HepG2 (cell line): Measurements from ENCODE around the gene MICAL3. TPM values are rescaled to one million over a fixed set of nuclear protein-coding genes. Genes with fewer than 3 reads are reported as not detected.

ENCODE experiments used
- ATAC-seq: fragments of 200-7000 bp; cut with Tn5 transposase; 3 replicates; pipeline ENCODE4 v1.9.1; 2020; ENCODE audit warnings: mild to moderate bottlenecking, moderate library complexity
- BruUV-seq: library from RNA; stranded (reverse); fragments of 400-500 nt; replicated peaks from 2 replicates; lab custom pipeline; 2021; lab: Mats Ljungman, UMichigan
- CTCF ChIA-PET: fragments of 300-600 bp; formaldehyde crosslinking; extraction: SDS; loops from one replicate; lab custom pipeline; 2021; ENCODE audit warnings: low total read pairs, inconsistent platforms, low intra/inter-chr PET ratio; lab: Yijun Ruan, JAX
- POLR2A ChIA-PET: fragments of 350-600 bp; sonication (Branson Sonifier 250); formaldehyde crosslinking; loops from one replicate; lab custom pipeline; 2020; ENCODE audit warnings: antibody characterized with exemption, inconsistent platforms; lab: Yijun Ruan, JAX
- DNase-seq: peaks from one replicate; pipeline ENCODE4 v3.0.0-alpha.2; 2015; ENCODE audit warnings: low spot score
- FAIRE-seq: peaks from 3 replicates; lab custom pipeline; 2011; peaks lifted over from hg19 to GRCh38; lab: Jason Lieb, UNC
- H2AFZ ChIP-seq: one replicate; pipeline ENCODE4 v1.6.1; 2011; ENCODE audit warnings: low read length, inconsistent platforms
- H3K27ac ChIP-seq: fragments of 300-600 bp; 3 replicates; pipeline ENCODE4 v1.8.0; 2011; ENCODE audit warnings: mixed run types, mild to moderate bottlenecking, mixed read lengths, low read length, inconsistent platforms; ENCODE audit not compliant: insufficient read depth; ENCODE audit errors: extremely low read length
- H3K27me3 ChIP-seq, 2 experiments: fragments of 200-600 bp in 1 of 2; 2 replicates in 1 of 2; 3 replicates in 1 of 2; pipeline versions ENCODE4 v1.6.0 to v1.8.0; 2011; ENCODE audit warnings: low read length in 2 of 2, mild to moderate bottlenecking in 2 of 2, moderate library complexity in 2 of 2, inconsistent platforms in 1 of 2; ENCODE audit not compliant: insufficient read depth in 2 of 2, control insufficient read depth in 1 of 2
- H3K36me3 ChIP-seq, 2 experiments: fragments of 200-600 bp in 1 of 2; replicated peaks in 1 of 2; 2 replicates in 1 of 2; 3 replicates in 1 of 2; pipeline versions ENCODE4 v1.5.1 to v1.8.0; 2011; ENCODE audit warnings: low read length in 2 of 2, inconsistent platforms in 1 of 2; ENCODE audit not compliant: insufficient read depth in 2 of 2, control insufficient read depth in 1 of 2
- H3K4me1 ChIP-seq: 2 replicates; pipeline ENCODE4 v1.5.1; 2012; ENCODE audit warnings: low read length, inconsistent platforms; ENCODE audit not compliant: insufficient read depth
- H3K4me2 ChIP-seq: 2 replicates; pipeline ENCODE4 v1.6.0; 2011; ENCODE audit warnings: low read depth, low read length, inconsistent platforms
- H3K4me3 ChIP-seq, 3 experiments: fragments of 200-600 bp in 1 of 3; sonication (generic), shearing (Covaris generic) in 1 of 3; replicated peaks in 1 of 3; 2 replicates each; pipeline ENCODE4 v1.5.1; 2011 to 2016; ENCODE audit warnings: low read length in 3 of 3, inconsistent platforms in 2 of 3, low read depth in 2 of 3, mild to moderate bottlenecking in 2 of 3, control low read depth in 1 of 3, mixed read lengths in 1 of 3; ENCODE audit not compliant: insufficient read depth in 1 of 3
- H3K79me2 ChIP-seq: one replicate; pipeline ENCODE4 v1.6.1; 2011; ENCODE audit warnings: low read length, inconsistent platforms; ENCODE audit not compliant: insufficient read depth
- H3K9ac ChIP-seq: 2 replicates; pipeline ENCODE4 v1.6.0; 2011; ENCODE audit warnings: mild to moderate bottlenecking, low read depth, low read length, inconsistent platforms; ENCODE audit not compliant: insufficient read depth
- H3K9me3 ChIP-seq: 2 replicates; pipeline ENCODE4 v1.5.1; 2012; ENCODE audit warnings: mild to moderate bottlenecking, low read length
- H4K20me1 ChIP-seq: 2 replicates; pipeline ENCODE4 v1.6.0; 2011; ENCODE audit warnings: inconsistent platforms, mild to moderate bottlenecking, low read length, moderate library complexity; ENCODE audit not compliant: insufficient read depth
- GRHL1 ChIP-seq: sonication (generic); formaldehyde crosslinking; conservative IDR thresholded peaks from 2 replicates; pipeline ENCODE4 v1.8.0; 2022; ENCODE audit warnings: missing genetic modification reagents
- SMAD1 ChIP-seq: sonication (generic); formaldehyde crosslinking; IDR thresholded peaks from 2 replicates; pipeline ENCODE4 v1.4.0; 2020; ENCODE audit warnings: missing genetic modification reagents, low read depth, mild to moderate bottlenecking, borderline replicate concordance
- SNAPC4 ChIP-seq: sonication (generic); formaldehyde crosslinking; IDR thresholded peaks from 2 replicates; pipeline ENCODE4 v1.4.0; 2020; ENCODE audit warnings: mild to moderate bottlenecking, missing genetic modification reagents
- TEAD3 ChIP-seq: optimal IDR thresholded peaks from 2 replicates; pipeline ENCODE3; 2016; ENCODE audit warnings: borderline replicate concordance
- YY1 ChIP-seq: IDR thresholded peaks from 2 replicates; pipeline ENCODE4 v1.6.1; 2011; ENCODE audit warnings: low read length, low read depth, moderate library complexity, mild to moderate bottlenecking; ENCODE audit not compliant: insufficient read depth, insufficient replicate concordance
- ZNF282 ChIP-seq: fragments of 450-650 bp; IDR thresholded peaks from 2 replicates; pipeline ENCODE4 v1.6.1; 2018; ENCODE audit not compliant: partially characterized antibody
- ZNF737 ChIP-seq: sonication (generic); formaldehyde crosslinking; IDR thresholded peaks from 2 replicates; pipeline ENCODE4 v1.5.0; 2020; ENCODE audit warnings: missing genetic modification reagents, mild to moderate bottlenecking, borderline replicate concordance
- WGBS: methylation state at CpG from one replicate; pipeline ENCODE4 v1.1.6; 2017; ENCODE audit warnings: low lambda C conversion rate; 5-methylcytosine and 5-hydroxymethylcytosine counted together
- in situ Hi-C: cut with HindIII; loops from 2 replicates; pipeline ENCODE4 v1.10.0; 2017; ENCODE audit warnings: low pct_unique_long_range_greater_than_20kb; ENCODE audit not compliant: extremely low pct_ligation_motif_present
- intact Hi-C: fragments of 100-400 bp; cut with micrococcal nuclease; formaldehyde crosslinking; loops from one replicate; pipeline ENCODE4 v1.10.0; 2022; ENCODE audit not compliant: unreplicated experiment
- polyA plus RNA-seq, 8 experiments: library from polyadenylated mRNA; depleted of rRNA in 3 of 8; stranded (reverse) in 7 of 8; unstranded in 1 of 8; fragments of >200 nt; fragmentation: Illumina TruSeq in 4 of 8; extraction: Trizol in 4 of 8; gene quantifications; 2 replicates each; pipeline versions ENCODE4 v1.2.1 to v1.2.3, GENCODE V29; 2011 to 2016; ENCODE audit warnings: low read depth in 4 of 8, missing spikeins in 1 of 8, mixed read lengths in 1 of 8; ENCODE audit not compliant: insufficient read depth in 1 of 8
- total RNA-seq, 5 experiments: library from RNA; depleted of rRNA; stranded (reverse); fragments of >200 nt; fragmentation: Illumina TruSeq; extraction: Trizol; gene quantifications; 2 replicates each; pipeline ENCODE4 v1.2.3, GENCODE V29; 2016; ENCODE audit warnings: low read depth in 1 of 5
- TF ChIP-seq, protein P1 (sequence below): IDR thresholded peaks from 2 replicates; pipeline ENCODE4 v1.6.1; 2016; ENCODE audit warnings: low read depth, borderline replicate concordance
- TF ChIP-seq, protein P2 (sequence below): sonication (generic); formaldehyde crosslinking; IDR thresholded peaks from 2 replicates; pipeline ENCODE4 v1.8.0; 2022; ENCODE audit warnings: mild to moderate bottlenecking, missing genetic modification reagents
- TF ChIP-seq, protein P3 (sequence below): sonication (generic); formaldehyde crosslinking; IDR thresholded peaks from 2 replicates; pipeline ENCODE4 v1.5.1; 2020; ENCODE audit warnings: mild to moderate bottlenecking, missing genetic modification reagents

The MICAL3 gene
- total and polyA plus RNA-seq, 2 of the 13 experiments (the other 11 are each of a cell fraction or from before 2014, with no cell fraction given) = 5.3 to 12.5 TPM

GRCh38 chr22:17866621-17867020, 157.7 kb downstream of the MICAL3 start:
- H3K4me2 ChIP-seq = no peak overlapping the region
- H2AFZ ChIP-seq = no peak overlapping the region
- H3K4me3 ChIP-seq = no peak overlapping the region
- WGBS = 96% methylated on average over 7 of the region's 7 CpGs
- no peak overlapping the region for H3K27ac ChIP-seq
- no peaks in the 10 kb centered on the region for H4K20me1 ChIP-seq
- intact Hi-C loops (no loop called here), in situ Hi-C loops (no loop called here)
- FAIRE-seq (no peak), DNase-seq (no peak), ATAC-seq (no peak)
- no peaks in the 10 kb centered on the region for H3K4me1 ChIP-seq
- H3K9ac ChIP-seq = no peak overlapping the region
- ChIA-PET CTCF (no interaction called here), POLR2A (no interaction called here)
- no TSS peak for BruUV-seq
- H3K9me3 ChIP-seq = no peaks in the 10 kb centered on the region
- no peaks in the 10 kb centered on the region for H3K27me3 ChIP-seq
- peaks cover 34 to 52% of the 10 kb centered on the region in 2 experiments for H3K36me3 ChIP-seq
- no peaks in the 10 kb centered on the region for H3K79me2 ChIP-seq
- TF ChIP-seq ZNF737 (CRISPR knock-in tag) = no peak
- no peak for TF ChIP-seq YY1
- TF ChIP-seq SMAD1 (CRISPR knock-in tag) = no peak
- TF ChIP-seq TEAD3 (CRISPR knock-in tag) = no peak
- TF ChIP-seq, protein P1, sequence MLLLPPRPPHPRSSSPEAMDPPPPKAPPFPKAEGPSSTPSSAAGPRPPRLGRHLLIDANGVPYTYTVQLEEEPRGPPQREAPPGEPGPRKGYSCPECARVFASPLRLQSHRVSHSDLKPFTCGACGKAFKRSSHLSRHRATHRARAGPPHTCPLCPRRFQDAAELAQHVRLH = no peak
- TF ChIP-seq, protein P2, sequence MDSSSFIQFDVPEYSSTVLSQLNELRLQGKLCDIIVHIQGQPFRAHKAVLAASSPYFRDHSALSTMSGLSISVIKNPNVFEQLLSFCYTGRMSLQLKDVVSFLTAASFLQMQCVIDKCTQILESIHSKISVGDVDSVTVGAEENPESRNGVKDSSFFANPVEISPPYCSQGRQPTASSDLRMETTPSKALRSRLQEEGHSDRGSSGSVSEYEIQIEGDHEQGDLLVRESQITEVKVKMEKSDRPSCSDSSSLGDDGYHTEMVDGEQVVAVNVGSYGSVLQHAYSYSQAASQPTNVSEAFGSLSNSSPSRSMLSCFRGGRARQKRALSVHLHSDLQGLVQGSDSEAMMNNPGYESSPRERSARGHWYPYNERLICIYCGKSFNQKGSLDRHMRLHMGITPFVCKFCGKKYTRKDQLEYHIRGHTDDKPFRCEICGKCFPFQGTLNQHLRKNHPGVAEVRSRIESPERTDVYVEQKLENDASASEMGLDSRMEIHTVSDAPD = no peak
- no peak for TF ChIP-seq SNAPC4 (CRISPR knock-in tag)
- no peak for TF ChIP-seq ZNF282
- no peak for TF ChIP-seq GRHL1 (CRISPR knock-in tag)
- TF ChIP-seq, protein P3, sequence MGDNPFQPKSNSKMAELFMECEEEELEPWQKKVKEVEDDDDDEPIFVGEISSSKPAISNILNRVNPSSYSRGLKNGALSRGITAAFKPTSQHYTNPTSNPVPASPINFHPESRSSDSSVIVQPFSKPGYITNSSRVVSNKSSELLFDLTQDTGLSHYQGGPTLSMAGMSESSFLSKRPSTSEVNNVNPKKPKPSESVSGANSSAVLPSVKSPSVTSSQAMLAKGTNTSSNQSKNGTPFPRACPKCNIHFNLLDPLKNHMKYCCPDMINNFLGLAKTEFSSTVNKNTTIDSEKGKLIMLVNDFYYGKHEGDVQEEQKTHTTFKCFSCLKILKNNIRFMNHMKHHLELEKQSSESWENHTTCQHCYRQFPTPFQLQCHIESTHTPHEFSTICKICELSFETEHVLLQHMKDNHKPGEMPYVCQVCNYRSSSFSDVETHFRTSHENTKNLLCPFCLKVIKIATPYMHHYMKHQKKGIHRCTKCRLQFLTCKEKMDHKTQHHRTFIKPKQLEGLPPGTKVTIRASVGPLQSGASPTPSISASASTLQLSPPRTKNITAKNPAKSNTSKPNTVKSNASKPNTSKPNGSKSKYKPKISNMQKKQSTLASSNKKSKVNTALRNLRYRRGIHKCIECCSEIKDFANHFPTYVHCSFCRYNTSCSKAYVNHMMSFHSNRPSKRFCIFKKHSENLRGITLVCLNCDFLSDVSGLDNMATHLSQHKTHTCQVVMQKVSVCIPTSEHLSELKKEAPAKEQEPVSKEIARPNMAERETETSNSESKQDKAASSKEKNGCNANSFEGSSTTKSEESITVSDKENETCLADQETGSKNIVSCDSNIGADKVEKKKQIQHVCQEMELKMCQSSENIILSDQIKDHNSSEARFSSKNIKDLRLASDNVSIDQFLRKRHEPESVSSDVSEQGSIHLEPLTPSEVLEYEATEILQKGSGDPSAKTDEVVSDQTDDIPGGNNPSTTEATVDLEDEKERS (CRISPR knock-in tag) = no peak
